Activated T-helper 9 cell treated with anti-CD3 and anti-CD28 coated beads, Interleukin-2, amount 50 U/mL, for 16 hours (primary cell): ENCODE data around the gene NCR3LG1.

ENCODE experiments used
- DNase-seq: peaks from one replicate; pipeline ENCODE4 v3.0.0-alpha.2; 2020; ENCODE audit warnings: low read depth

NCR3LG1 gene

GRCh38 chr11:17394743-17395390 is 43.3 kb downstream of the NCR3LG1 start:
- DNase-seq, result no peak

GRCh38 chr11:17395554-17395961 is 44.0 kb downstream of the NCR3LG1 start:
- DNase-seq, result no peak

- DNase-seq, result no peak
Measured at GRCh38 chr11:17395978-17396377, 44.4 kb downstream of the NCR3LG1 start.

- DNase-seq, result no peak
Measured at GRCh38 chr11:17396598-17397310, 45.2 kb downstream of the NCR3LG1 start.

- DNase-seq, result no peak
Measured at GRCh38 chr11:17397311-17398002, 45.9 kb downstream of the NCR3LG1 start.

GRCh38 chr11:17399236-17399635 is 47.6 kb downstream of the NCR3LG1 start:
- DNase-seq, result no peak

- DNase-seq, result no peak
Measured at GRCh38 chr11:17400048-17400775, 48.6 kb downstream of the NCR3LG1 start.

- no peak for DNase-seq
Measured at GRCh38 chr11:17401316-17401715, 49.7 kb downstream of the NCR3LG1 start.

- no peak for DNase-seq
Measured at GRCh38 chr11:17401841-17402240, 50.2 kb downstream of the NCR3LG1 start.

GRCh38 chr11:17402486-17402885 is 50.9 kb downstream of the NCR3LG1 start:
- no peak for DNase-seq

GRCh38 chr11:17403980-17404759 is 52.6 kb downstream of the NCR3LG1 start:
- DNase-seq, result no peak

GRCh38 chr11:17405232-17406005 is 53.8 kb downstream of the NCR3LG1 start:
- no peak for DNase-seq

GRCh38 chr11:17406082-17406817 is 54.6 kb downstream of the NCR3LG1 start:
- DNase-seq, result no peak

- no peak for DNase-seq
Measured at GRCh38 chr11:17406818-17407149, 55.2 kb downstream of the NCR3LG1 start.

- no peak for DNase-seq
Measured at GRCh38 chr11:17407575-17407974, 56.0 kb downstream of the NCR3LG1 start.

GRCh38 chr11:17408026-17408425 is 56.4 kb downstream of the NCR3LG1 start:
- DNase-seq, result no peak

- DNase-seq, result no peak
Measured at GRCh38 chr11:17408641-17409040, 57.0 kb downstream of the NCR3LG1 start.

- DNase-seq, result no peak
Measured at GRCh38 chr11:17410606-17411379, 59.2 kb downstream of the NCR3LG1 start.

GRCh38 chr11:17411418-17411817 is 59.8 kb downstream of the NCR3LG1 start:
- DNase-seq, result no peak
